Measurements from ENCODE around the gene GATD1. TPM values are rescaled to one million over a fixed set of nuclear protein-coding genes. Genes with fewer than 3 reads are reported as not detected.

GATD1 gene
- total and polyA plus RNA-seq, 11 donors: 13.4 to 30.8 (median 20.5) TPM

GRCh38 chr11:816433-816779 lies 39.1 kb upstream of the GATD1 start:
- no peaks in the 10 kb centered on the region for H3K27me3 ChIP-seq
- H3K4me3 ChIP-seq: no peak overlapping the region
- DNase-seq: no peak
- peaks cover 7 to 27% (median 23%) of the 10 kb centered on the region in 12 donors for H3K4me1 ChIP-seq
- no peaks in the 10 kb centered on the region for H3K9me3 ChIP-seq
- ATAC-seq: no peak
- no peak overlapping the region for H3K27ac ChIP-seq
- H3K36me3 ChIP-seq: peaks cover 0 to 39% (median 30%) of the 10 kb centered on the region in 9 donors
- 78 to 84% (median 82%) methylated on average over 11 of the region's 11 CpGs for WGBS, 4 donors
- intact Hi-C loops (cut with DNase I): no loop called here
- TF ChIP-seq, protein P1, sequence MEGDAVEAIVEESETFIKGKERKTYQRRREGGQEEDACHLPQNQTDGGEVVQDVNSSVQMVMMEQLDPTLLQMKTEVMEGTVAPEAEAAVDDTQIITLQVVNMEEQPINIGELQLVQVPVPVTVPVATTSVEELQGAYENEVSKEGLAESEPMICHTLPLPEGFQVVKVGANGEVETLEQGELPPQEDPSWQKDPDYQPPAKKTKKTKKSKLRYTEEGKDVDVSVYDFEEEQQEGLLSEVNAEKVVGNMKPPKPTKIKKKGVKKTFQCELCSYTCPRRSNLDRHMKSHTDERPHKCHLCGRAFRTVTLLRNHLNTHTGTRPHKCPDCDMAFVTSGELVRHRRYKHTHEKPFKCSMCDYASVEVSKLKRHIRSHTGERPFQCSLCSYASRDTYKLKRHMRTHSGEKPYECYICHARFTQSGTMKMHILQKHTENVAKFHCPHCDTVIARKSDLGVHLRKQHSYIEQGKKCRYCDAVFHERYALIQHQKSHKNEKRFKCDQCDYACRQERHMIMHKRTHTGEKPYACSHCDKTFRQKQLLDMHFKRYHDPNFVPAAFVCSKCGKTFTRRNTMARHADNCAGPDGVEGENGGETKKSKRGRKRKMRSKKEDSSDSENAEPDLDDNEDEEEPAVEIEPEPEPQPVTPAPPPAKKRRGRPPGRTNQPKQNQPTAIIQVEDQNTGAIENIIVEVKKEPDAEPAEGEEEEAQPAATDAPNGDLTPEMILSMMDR (IDR thresholded peaks at IDR 0.05): no peak
- no peak for TF ChIP-seq POLR2A (IDR thresholded peaks at IDR 0.05)

- Histone ChIP-seq H3K36me3 (peaks cover 0 to 42% (median 32%) of the 10 kb centered on the region in 9 donors), H3K27ac (no peak overlapping the region), H3K9me3 (no peaks in the 10 kb centered on the region), H3K4me3 (no peak overlapping the region), H3K4me1 (peaks cover 5 to 27% (median 23%) of the 10 kb centered on the region in 12 donors), H3K27me3 (no peaks in the 10 kb centered on the region)
- DNase-seq: no peak
- no peak for ATAC-seq
- 86 to 92% (median 90%) methylated on average over 11 of the region's 11 CpGs for WGBS, 4 donors
- intact Hi-C loops (cut with DNase I): no loop called here
- TF ChIP-seq, protein P1 (IDR thresholded peaks at IDR 0.05): no peak
- no peak for TF ChIP-seq POLR2A (IDR thresholded peaks at IDR 0.05)
These were observed 38.6 kb upstream of the GATD1 start for GRCh38 chr11:815675-816432.

DNA sequence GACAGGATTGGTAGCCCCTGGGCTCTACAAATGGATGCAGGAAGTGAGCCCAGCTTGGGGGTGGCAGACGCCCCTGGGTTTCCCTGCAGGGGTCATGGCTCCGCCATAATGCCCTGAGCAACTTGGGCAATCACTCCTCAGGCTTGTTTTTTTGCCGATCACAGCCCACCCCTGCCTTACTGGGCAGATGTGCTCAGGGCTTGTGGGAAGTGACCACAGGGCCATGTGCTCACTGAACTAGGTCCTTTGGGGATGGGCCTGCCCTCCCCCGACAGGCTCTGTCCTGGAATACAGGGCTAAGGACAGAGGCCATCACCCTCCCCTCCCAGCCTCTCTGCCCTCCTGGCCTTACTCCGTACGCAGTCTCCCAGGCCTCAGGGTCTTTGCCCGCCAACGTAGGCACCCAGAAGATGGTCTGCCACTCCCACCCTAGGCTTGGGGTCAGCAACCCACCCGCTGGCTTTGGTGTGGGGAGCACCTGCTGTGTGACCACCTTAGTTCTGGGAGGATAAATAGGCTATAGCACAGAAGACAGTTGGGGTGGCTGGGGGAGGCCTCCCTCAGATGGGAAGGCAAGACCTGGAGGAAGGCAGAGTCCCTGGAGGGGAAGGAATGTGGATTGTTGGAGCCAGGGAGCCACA lies 36.3 kb upstream of the GATD1 start:
- TF ChIP-seq, protein P1 (IDR thresholded peaks at IDR 0.05): no peak
- no peak for TF ChIP-seq POLR2A (IDR thresholded peaks at IDR 0.05)
- intact Hi-C loops (cut with DNase I): no loop called here
- peaks cover 3 to 42% (median 32%) of the 10 kb centered on the region in 9 donors for H3K36me3 ChIP-seq
- H3K4me3 ChIP-seq: no peak overlapping the region
- peaks cover 2 to 26% (median 20%) of the 10 kb centered on the region in 12 donors for H3K4me1 ChIP-seq
- ATAC-seq: no peak
- DNase-seq: no peak
- H3K9me3 ChIP-seq: no peaks in the 10 kb centered on the region
- H3K27me3 ChIP-seq: no peaks in the 10 kb centered on the region
- WGBS, 4 donors: 77 to 86% (median 82%) methylated on average over 9 of the region's 9 CpGs
- no peak overlapping the region for H3K27ac ChIP-seq

DNA sequence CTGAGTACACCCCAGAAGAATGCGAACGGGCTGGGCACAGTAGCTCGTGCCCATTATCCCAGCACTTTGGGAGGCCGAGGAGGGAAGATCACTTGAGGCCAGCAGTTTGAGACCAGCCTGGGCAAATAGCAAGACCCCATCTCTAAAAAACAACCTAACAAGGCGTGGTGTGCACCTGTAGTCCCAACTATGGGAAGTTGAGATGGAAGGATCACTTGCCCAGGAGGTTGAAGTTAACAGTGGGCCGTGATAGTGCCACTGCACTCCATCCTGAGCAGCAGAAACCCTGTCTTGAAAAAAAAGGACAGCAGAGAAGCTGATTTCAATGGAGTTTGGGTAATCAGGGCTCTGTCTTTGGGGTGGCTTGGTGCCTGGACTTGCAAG lies 35.8 kb upstream of the GATD1 start:
- TF ChIP-seq POLR2A (IDR thresholded peaks at IDR 0.05): no peak
- TF ChIP-seq, protein P1 (IDR thresholded peaks at IDR 0.05): no peak
- intact Hi-C loops (cut with DNase I): no loop called here
- no peak overlapping the region for H3K27ac ChIP-seq

More for the DNA sequence above, 35.8 kb upstream of the GATD1 start:
- WGBS, 4 donors: 91 to 93% (median 92%) methylated on average over 6 of the region's 6 CpGs
- no peaks in the 10 kb centered on the region for H3K9me3 ChIP-seq
- H3K27me3 ChIP-seq: no peaks in the 10 kb centered on the region
- DNase-seq: no peak
- H3K36me3 ChIP-seq: peaks cover 3 to 42% (median 32%) of the 10 kb centered on the region in 9 donors
- ATAC-seq: no peak
- H3K4me1 ChIP-seq: peaks cover 2 to 28% (median 24%) of the 10 kb centered on the region in 12 donors
- no peak overlapping the region for H3K4me3 ChIP-seq
